Gastrocnemius medialis (tissue), 4 donors: ENCODE results near the gene ANKS1B. TPM values are rescaled to one million over a fixed set of nuclear protein-coding genes. Genes with fewer than 3 reads are reported as not detected.
"Not testable (repeated sequence)": the region's sequence is repeated elsewhere in the genome, so short reads cannot be mapped to it uniquely, and the experiment has no call there.

Source experiments
- ATAC-seq, 2 donors: fragments of 150-250 bp; one replicate each; pipeline ENCODE4 v1.9.1; 2016
- DNase-seq, 2 donors: peaks; one replicate each; pipeline ENCODE4 v3.0.0-alpha.2; 2019
- H3K27ac ChIP-seq, 4 donors: fragments of 200-600 bp; sonication (generic); 1 replicate in 1 of 4; 2 replicates in 3 of 4; pipeline ENCODE4 v1.5.1; 2016 to 2018; ENCODE audit warnings: mild to moderate bottlenecking in 2 of 4, moderate library complexity in 1 of 4
- H3K27me3 ChIP-seq, 3 donors: fragments of 200-600 bp; sonication (generic) in 2 of 3; 1 replicate in 1 of 3; 2 replicates in 2 of 3; pipeline versions ENCODE4 v1.5.1 to v1.6.0; 2016 to 2019; ENCODE audit warnings: mild to moderate bottlenecking in 1 of 3, moderate library complexity in 1 of 3
- H3K36me3 ChIP-seq, 2 donors: fragments of 200-600 bp; sonication (generic) in 1 of 2; one replicate each; pipeline ENCODE4 v1.5.1; 2017 to 2018
- H3K4me1 ChIP-seq, 2 donors: fragments of 200-600 bp; sonication (generic) in 1 of 2; one replicate each; pipeline ENCODE4 v1.5.1; 2016 to 2017; ENCODE audit warnings: mild to moderate bottlenecking in 2 of 2
- H3K4me3 ChIP-seq, 4 donors: fragments of 200-600 bp; sonication (generic) in 3 of 4; 1 replicate in 1 of 4; 2 replicates in 3 of 4; pipeline ENCODE4 v1.5.1; 2016 to 2019; ENCODE audit warnings: mild to moderate bottlenecking in 2 of 4
- H3K9me3 ChIP-seq, 3 donors: fragments of 200-600 bp; sonication (generic) in 2 of 3; 1 replicate in 1 of 3; 2 replicates in 2 of 3; pipeline ENCODE4 v1.5.1; 2016 to 2019
- POLR2A ChIP-seq, 2 donors: fragments of 450-650 bp; IDR thresholded peaks; one replicate each; pipeline ENCODE4 v1.6.1; 2017; ENCODE audit warnings: antibody characterized with exemption in 2 of 2, mild to moderate bottlenecking in 2 of 2, moderate library complexity in 2 of 2
- in situ Hi-C, 4 donors: fragments of 200-750 bp; cut with MboI; loops; one replicate each; pipeline versions ENCODE4 v1.15.0 to v1.8.0; 2017; ENCODE audit warnings: low sequenced_read_pairs in 4 of 4
- intact Hi-C: fragments of 100-400 bp; cut with DNase I; formaldehyde crosslinking; loops from one replicate; pipeline ENCODE4 v1.15.1; 2023; ENCODE audit warnings: low total_unique reads
- total RNA-seq, 4 donors: library from RNA; depleted of rRNA; stranded (reverse); fragments of >200 nt; gene quantifications; one replicate each; pipeline versions ENCODE4 v1.1.0 to v1.2.3, GENCODE V29; 2016
- TF ChIP-seq, protein P1 (sequence below), 5 experiments: fragments of 450-650 bp in 3 of 5; fragments of 200-600 bp in 2 of 5; sonication (generic) in 2 of 5; IDR thresholded peaks in 4 of 5; conservative IDR thresholded peaks in 1 of 5; 1 replicate in 4 of 5; 2 replicates in 1 of 5; pipeline ENCODE4 v1.5.1; 2016 to 2019; ENCODE audit warnings: antibody characterized with exemption in 5 of 5, mild to moderate bottlenecking in 3 of 5, moderate library complexity in 3 of 5

The ANKS1B gene
- total RNA-seq, 4 donors from 2014 or later: 3.9 to 14.5 (median 5.7) TPM

DNA sequence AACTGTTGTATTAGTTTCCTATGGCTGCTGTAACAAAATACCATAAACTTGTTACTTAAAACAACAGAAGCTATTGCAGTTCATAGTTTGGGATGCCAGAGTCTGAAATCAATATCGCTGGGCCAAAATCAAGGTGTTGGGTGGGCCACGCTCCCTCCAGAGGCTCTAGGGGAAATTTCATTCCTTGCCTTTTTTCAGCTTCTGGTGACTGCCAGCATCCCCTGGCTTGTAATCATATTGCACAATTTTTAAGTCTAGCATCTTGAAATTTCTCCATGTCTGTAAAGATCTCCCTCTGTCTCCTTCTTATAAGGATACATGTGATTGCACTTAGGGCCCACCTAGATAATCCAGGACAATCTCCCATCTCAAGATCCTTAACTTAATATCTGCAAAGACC is 386.0 kb downstream of the ANKS1B start:
- ATAC-seq (no peak), DNase-seq (no peak)
- in situ Hi-C loops: loop anchor here in 1 of 4 donors (25.0 kb wide), 1 partner anchor 111 kb away; no protein-coding TSS in a partner anchor
- intact Hi-C loops: no loop called here
- TF ChIP-seq, protein P1, sequence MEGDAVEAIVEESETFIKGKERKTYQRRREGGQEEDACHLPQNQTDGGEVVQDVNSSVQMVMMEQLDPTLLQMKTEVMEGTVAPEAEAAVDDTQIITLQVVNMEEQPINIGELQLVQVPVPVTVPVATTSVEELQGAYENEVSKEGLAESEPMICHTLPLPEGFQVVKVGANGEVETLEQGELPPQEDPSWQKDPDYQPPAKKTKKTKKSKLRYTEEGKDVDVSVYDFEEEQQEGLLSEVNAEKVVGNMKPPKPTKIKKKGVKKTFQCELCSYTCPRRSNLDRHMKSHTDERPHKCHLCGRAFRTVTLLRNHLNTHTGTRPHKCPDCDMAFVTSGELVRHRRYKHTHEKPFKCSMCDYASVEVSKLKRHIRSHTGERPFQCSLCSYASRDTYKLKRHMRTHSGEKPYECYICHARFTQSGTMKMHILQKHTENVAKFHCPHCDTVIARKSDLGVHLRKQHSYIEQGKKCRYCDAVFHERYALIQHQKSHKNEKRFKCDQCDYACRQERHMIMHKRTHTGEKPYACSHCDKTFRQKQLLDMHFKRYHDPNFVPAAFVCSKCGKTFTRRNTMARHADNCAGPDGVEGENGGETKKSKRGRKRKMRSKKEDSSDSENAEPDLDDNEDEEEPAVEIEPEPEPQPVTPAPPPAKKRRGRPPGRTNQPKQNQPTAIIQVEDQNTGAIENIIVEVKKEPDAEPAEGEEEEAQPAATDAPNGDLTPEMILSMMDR (IDR thresholded peaks at IDR 0.05 in 4 of 5, conservative IDR thresholded peaks at IDR 0.05 in 1 of 5): no peak
- no peak for TF ChIP-seq POLR2A (IDR thresholded peaks at IDR 0.05)
- Histone ChIP-seq H3K27me3 (no peaks in the 10 kb centered on the region), H3K36me3 (no peaks in the 10 kb centered on the region), H3K27ac (no peak overlapping the region), H3K4me3 (no peak overlapping the region), H3K4me1 (no peaks in the 10 kb centered on the region), H3K9me3 (no peaks in the 10 kb centered on the region)

DNA sequence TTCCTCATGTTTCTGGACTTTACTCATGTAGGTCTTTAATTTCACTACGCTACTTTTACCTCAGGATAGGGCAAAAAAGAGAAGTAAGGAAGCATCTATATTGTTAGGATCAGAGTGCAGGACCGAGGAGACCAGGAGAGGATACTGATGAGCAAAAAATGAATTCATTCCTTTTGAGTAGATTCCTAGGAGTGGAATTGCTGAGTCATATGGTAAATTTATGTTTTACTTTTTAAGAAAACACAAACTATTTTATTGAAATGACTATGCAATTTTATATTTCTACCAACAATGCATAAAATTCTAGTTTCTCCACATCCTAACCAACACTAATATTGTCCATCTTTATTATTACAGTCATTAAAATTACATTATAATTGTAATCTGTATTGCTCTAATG is 388.0 kb downstream of the ANKS1B start:
- TF ChIP-seq POLR2A (IDR thresholded peaks at IDR 0.05): no peak
- TF ChIP-seq, protein P1 (IDR thresholded peaks at IDR 0.05 in 4 of 5, conservative IDR thresholded peaks at IDR 0.05 in 1 of 5): no peak
- DNase-seq: no peak
- intact Hi-C loops (no loop called here), in situ Hi-C loops (loop anchor here in 1 of 4 donors (25.0 kb wide), 1 partner anchor 109 kb away; no protein-coding TSS in a partner anchor)
- H3K4me3 ChIP-seq: no peak overlapping the region
- H3K36me3 ChIP-seq: no peaks in the 10 kb centered on the region
- no peak for ATAC-seq
- H3K9me3 ChIP-seq: no peaks in the 10 kb centered on the region
- H3K27ac ChIP-seq: no peak overlapping the region
- no peaks in the 10 kb centered on the region for H3K27me3 ChIP-seq
- no peaks in the 10 kb centered on the region for H3K4me1 ChIP-seq

GRCh38 chr12:99577125-99577524 is 407.6 kb downstream of the ANKS1B start:
- H3K4me3 ChIP-seq, DNase-seq, H3K36me3 ChIP-seq, H3K4me1 ChIP-seq, H3K9me3 ChIP-seq, H3K27ac ChIP-seq, intact Hi-C loops, ATAC-seq, H3K27me3 ChIP-seq: not testable (repeated sequence)
- in situ Hi-C loops: loop anchor here in 1 of 4 donors (25.0 kb wide), 1 partner anchor 90 kb away; no protein-coding TSS in a partner anchor

- DNase-seq: no peak
- no peaks in the 10 kb centered on the region for H3K27me3 ChIP-seq
- H3K4me1 ChIP-seq: no peaks in the 10 kb centered on the region
- no peaks in the 10 kb centered on the region for H3K36me3 ChIP-seq
- H3K9me3 ChIP-seq: no peaks in the 10 kb centered on the region
- TF ChIP-seq POLR2A (IDR thresholded peaks at IDR 0.05): no peak
- intact Hi-C loops (no loop called here), in situ Hi-C loops (no loop called here)
- no peak overlapping the region for H3K27ac ChIP-seq
- H3K4me3 ChIP-seq: no peak overlapping the region
- ATAC-seq: no peak
Measured at GRCh38 chr12:99573980-99574379, 410.8 kb downstream of the ANKS1B start.

GRCh38 chr12:99567072-99567471 is 417.7 kb downstream of the ANKS1B start:
- ATAC-seq (no peak), DNase-seq (no peak)
- Histone ChIP-seq H3K4me3 (no peak overlapping the region), H3K27ac (no peak overlapping the region), H3K27me3 (no peaks in the 10 kb centered on the region), H3K4me1 (no peaks in the 10 kb centered on the region), H3K9me3 (no peaks in the 10 kb centered on the region), H3K36me3 (no peaks in the 10 kb centered on the region)
- intact Hi-C loops: no loop called here
- in situ Hi-C loops: no loop called here
- TF ChIP-seq POLR2A (IDR thresholded peaks at IDR 0.05): no peak
- TF ChIP-seq, protein P1 (IDR thresholded peaks at IDR 0.05 in 4 of 5, conservative IDR thresholded peaks at IDR 0.05 in 1 of 5): no peak

- Histone ChIP-seq H3K9me3 (no peaks in the 10 kb centered on the region), H3K4me3 (no peak overlapping the region), H3K36me3 (no peaks in the 10 kb centered on the region), H3K27me3 (no peaks in the 10 kb centered on the region), H3K27ac (no peak overlapping the region), H3K4me1 (no peaks in the 10 kb centered on the region)
- DNase-seq (no peak), ATAC-seq (no peak)
- TF ChIP-seq, protein P1 (IDR thresholded peaks at IDR 0.05 in 4 of 5, conservative IDR thresholded peaks at IDR 0.05 in 1 of 5): no peak
- TF ChIP-seq POLR2A (IDR thresholded peaks at IDR 0.05): no peak
- in situ Hi-C loops (no loop called here), intact Hi-C loops (no loop called here)
Measured at GRCh38 chr12:99558109-99558508, 426.6 kb downstream of the ANKS1B start.
